ENCODE results near the gene MTHFR.

MTHFR gene

GRCh38 chr1:11771481-11772043 is 34.2 kb downstream of the MTHFR start:
- Histone ChIP-seq H3K9me3 (ENCODE audit: control insufficient read depth, low read length) (no peaks in the 10 kb centered on the region), H3K4me3 (ENCODE audit: insufficient read depth in 1 of 2, low read depth in 1 of 2, low read length in 2 of 2) (no peak overlapping the region), H2BK120ac (ENCODE audit: low read depth, low read length) (no peak overlapping the region), H3K4me2 (ENCODE audit: low read length, poor library complexity, severe bottlenecking) (no peak overlapping the region), H3K4ac (ENCODE audit: low read depth in 1 of 2, low read length in 2 of 2) (no peak overlapping the region), H2AFZ (ENCODE audit: low read depth, low read length) (no peak overlapping the region), H2BK5ac (ENCODE audit: low read depth, low read length, poor library complexity, severe bottlenecking) (no peak overlapping the region), H2BK15ac (ENCODE audit: low read depth, poor library complexity, severe bottlenecking) (no peak overlapping the region), H3K18ac (ENCODE audit: low read depth in 1 of 2, low read length in 2 of 2) (no peak overlapping the region), H3K23ac (ENCODE audit: low read length in 2 of 2) (no peak overlapping the region), H3K9ac (ENCODE audit: low read length) (no peak overlapping the region), H3K79me1 (replicated peaks; ENCODE audit: low read length, poor library complexity, severe bottlenecking) (no peaks in the 10 kb centered on the region), H3K27me3 (ENCODE audit: control insufficient read depth in 1 of 2, insufficient read depth in 1 of 2, low read length in 2 of 2) (peaks cover 12 to 25% of the 10 kb centered on the region in 2 experiments), H3K36me3 (ENCODE audit: control insufficient read depth in 1 of 2, insufficient read depth in 2 of 2, low read depth in 1 of 2, low read length in 2 of 2) (no peaks in the 10 kb centered on the region), H2AK5ac (ENCODE audit: low read length, severe bottlenecking) (no peak overlapping the region), H3K14ac (ENCODE audit: low read length in 2 of 2) (no peak overlapping the region), H4K8ac (ENCODE audit: low read length) (no peak overlapping the region), H3K4me1 (ENCODE audit: control insufficient read depth, insufficient read depth, low read depth, low read length) (no peaks in the 10 kb centered on the region), H4K91ac (ENCODE audit: low read length) (no peak overlapping the region), H3K27ac (ENCODE audit: low read length, poor library complexity, severe bottlenecking) (no peak overlapping the region), H2BK12ac (ENCODE audit: low read length in 2 of 2) (no peak overlapping the region)
- no peak for DNase-seq
- 69% methylated on average over 11 of the region's 11 CpGs for WGBS

- Histone ChIP-seq H3K18ac (ENCODE audit: low read depth in 1 of 2, low read length in 2 of 2) (no peak overlapping the region), H3K4me1 (ENCODE audit: control insufficient read depth, insufficient read depth, low read depth, low read length) (no peaks in the 10 kb centered on the region), H2BK15ac (ENCODE audit: low read depth, poor library complexity, severe bottlenecking) (no peak overlapping the region), H3K36me3 (ENCODE audit: control insufficient read depth in 1 of 2, insufficient read depth in 2 of 2, low read depth in 1 of 2, low read length in 2 of 2) (no peaks in the 10 kb centered on the region), H3K4me3 (ENCODE audit: insufficient read depth in 1 of 2, low read depth in 1 of 2, low read length in 2 of 2) (no peak overlapping the region), H3K4ac (ENCODE audit: low read depth in 1 of 2, low read length in 2 of 2) (no peak overlapping the region), H4K8ac (ENCODE audit: low read length) (no peak overlapping the region), H2BK120ac (ENCODE audit: low read depth, low read length) (no peak overlapping the region), H4K91ac (ENCODE audit: low read length) (no peak overlapping the region), H3K9ac (ENCODE audit: low read length) (no peak overlapping the region), H2AK5ac (ENCODE audit: low read length, severe bottlenecking) (no peak overlapping the region), H3K79me1 (replicated peaks; ENCODE audit: low read length, poor library complexity, severe bottlenecking) (no peaks in the 10 kb centered on the region), H3K9me3 (ENCODE audit: control insufficient read depth, low read length) (no peaks in the 10 kb centered on the region), H2AFZ (ENCODE audit: low read depth, low read length) (no peak overlapping the region), H3K4me2 (ENCODE audit: low read length, poor library complexity, severe bottlenecking) (no peak overlapping the region), H3K27me3 (ENCODE audit: control insufficient read depth in 1 of 2, insufficient read depth in 1 of 2, low read length in 2 of 2) (peaks cover 15 to 29% of the 10 kb centered on the region in 2 experiments), H3K27ac (ENCODE audit: low read length, poor library complexity, severe bottlenecking) (no peak overlapping the region), H3K14ac (ENCODE audit: low read length in 2 of 2) (no peak overlapping the region), H2BK12ac (ENCODE audit: low read length in 2 of 2) (no peak overlapping the region), H2BK5ac (ENCODE audit: low read depth, low read length, poor library complexity, severe bottlenecking) (no peak overlapping the region), H3K23ac (ENCODE audit: low read length in 2 of 2) (no peak overlapping the region)
- DNase-seq = no peak
Measured at GRCh38 chr1:11770011-11770410, 35.8 kb downstream of the MTHFR start.

- Histone ChIP-seq H3K4me2 (ENCODE audit: low read length, poor library complexity, severe bottlenecking) (no peak overlapping the region), H2BK15ac (ENCODE audit: low read depth, poor library complexity, severe bottlenecking) (no peak overlapping the region), H2BK5ac (ENCODE audit: low read depth, low read length, poor library complexity, severe bottlenecking) (no peak overlapping the region), H2BK12ac (ENCODE audit: low read length in 2 of 2) (no peak overlapping the region), H3K79me1 (replicated peaks; ENCODE audit: low read length, poor library complexity, severe bottlenecking) (no peaks in the 10 kb centered on the region), H3K9me3 (ENCODE audit: control insufficient read depth, low read length) (no peaks in the 10 kb centered on the region), H3K4me1 (ENCODE audit: control insufficient read depth, insufficient read depth, low read depth, low read length) (no peaks in the 10 kb centered on the region), H3K27ac (ENCODE audit: low read length, poor library complexity, severe bottlenecking) (no peak overlapping the region), H3K36me3 (ENCODE audit: control insufficient read depth in 1 of 2, insufficient read depth in 2 of 2, low read depth in 1 of 2, low read length in 2 of 2) (no peaks in the 10 kb centered on the region), H3K4me3 (ENCODE audit: insufficient read depth in 1 of 2, low read depth in 1 of 2, low read length in 2 of 2) (no peak overlapping the region), H2BK120ac (ENCODE audit: low read depth, low read length) (no peak overlapping the region), H4K8ac (ENCODE audit: low read length) (no peak overlapping the region), H3K18ac (ENCODE audit: low read depth in 1 of 2, low read length in 2 of 2) (no peak overlapping the region), H2AK5ac (ENCODE audit: low read length, severe bottlenecking) (no peak overlapping the region), H2AFZ (ENCODE audit: low read depth, low read length) (no peak overlapping the region), H3K27me3 (ENCODE audit: control insufficient read depth in 1 of 2, insufficient read depth in 1 of 2, low read length in 2 of 2) (peaks cover 15 to 25% of the 10 kb centered on the region in 2 experiments), H3K14ac (ENCODE audit: low read length in 2 of 2) (no peak overlapping the region), H4K91ac (ENCODE audit: low read length) (no peak overlapping the region), H3K4ac (ENCODE audit: low read depth in 1 of 2, low read length in 2 of 2) (no peak overlapping the region), H3K23ac (ENCODE audit: low read length in 2 of 2) (no peak overlapping the region), H3K9ac (ENCODE audit: low read length) (no peak overlapping the region)
- DNase-seq = no peak
- WGBS = 86% methylated on average over 4 of the region's 4 CpGs
Measured at GRCh38 chr1:11769274-11769673, 36.5 kb downstream of the MTHFR start.

GRCh38 chr1:11768821-11769220 is 36.9 kb downstream of the MTHFR start:
- H3K4me1 ChIP-seq (ENCODE audit: control insufficient read depth, insufficient read depth, low read depth, low read length) = no peaks in the 10 kb centered on the region
- H3K18ac ChIP-seq (ENCODE audit: low read depth in 1 of 2, low read length in 2 of 2) = no peak overlapping the region
- H3K36me3 ChIP-seq (ENCODE audit: control insufficient read depth in 1 of 2, insufficient read depth in 2 of 2, low read depth in 1 of 2, low read length in 2 of 2) = no peaks in the 10 kb centered on the region
- no peak overlapping the region for H2AK5ac ChIP-seq (ENCODE audit: low read length, severe bottlenecking)
- no peaks in the 10 kb centered on the region for H3K79me1 ChIP-seq (replicated peaks; ENCODE audit: low read length, poor library complexity, severe bottlenecking)
- no peak overlapping the region for H3K23ac ChIP-seq (ENCODE audit: low read length in 2 of 2)
- peak overlapping the region; percentile 16 for H4K8ac ChIP-seq (ENCODE audit: low read length)
- H3K27ac ChIP-seq (ENCODE audit: low read length, poor library complexity, severe bottlenecking) = no peak overlapping the region
- H3K27me3 ChIP-seq (ENCODE audit: control insufficient read depth in 1 of 2, insufficient read depth in 1 of 2, low read length in 2 of 2) = peaks cover 15 to 30% of the 10 kb centered on the region in 2 experiments
- no peak overlapping the region for H2BK15ac ChIP-seq (ENCODE audit: low read depth, poor library complexity, severe bottlenecking)
- H3K4ac ChIP-seq (ENCODE audit: low read depth in 1 of 2, low read length in 2 of 2) = no peak overlapping the region
- H3K4me3 ChIP-seq (ENCODE audit: insufficient read depth in 1 of 2, low read depth in 1 of 2, low read length in 2 of 2) = no peak overlapping the region
- H2BK120ac ChIP-seq (ENCODE audit: low read depth, low read length) = no peak overlapping the region
- DNase-seq = no peak
- no peak overlapping the region for H2AFZ ChIP-seq (ENCODE audit: low read depth, low read length)
- 56% methylated on average over 3 of the region's 4 CpGs for WGBS
- H4K91ac ChIP-seq (ENCODE audit: low read length) = no peak overlapping the region
- H3K9ac ChIP-seq (ENCODE audit: low read length) = no peak overlapping the region
- H3K4me2 ChIP-seq (ENCODE audit: low read length, poor library complexity, severe bottlenecking) = no peak overlapping the region
- no peak overlapping the region for H2BK12ac ChIP-seq (ENCODE audit: low read length in 2 of 2)
- H2BK5ac ChIP-seq (ENCODE audit: low read depth, low read length, poor library complexity, severe bottlenecking) = no peak overlapping the region
- no peak overlapping the region for H3K14ac ChIP-seq (ENCODE audit: low read length in 2 of 2)
- no peaks in the 10 kb centered on the region for H3K9me3 ChIP-seq (ENCODE audit: control insufficient read depth, low read length)

All from mesenchymal stem cell (in vitro differentiated cells and primary cell).